GM13977 (cell line): Measurements from ENCODE around the gene NAP1L4.

Source experiments
- DNase-seq: peaks from one replicate; pipeline ENCODE4 v3.0.0; 2012; ENCODE audit warnings: low spot score
- CTCF ChIP-seq: IDR thresholded peaks from 2 replicates; pipeline ENCODE4 v1.5.1; 2012; ENCODE audit warnings: mild to moderate bottlenecking, control low read depth; ENCODE audit not compliant: insufficient read depth; ENCODE audit errors: extremely low read depth, missing control alignments
- in situ Hi-C: fragments of 300-500 bp; cut with MboI; formaldehyde crosslinking; loops from one replicate; pipeline ENCODE4 v1.12.0; 2022; ENCODE audit warnings: low sequenced_read_pairs, low pct_unique_long_range_greater_than_20kb, mixed read lengths, inconsistent platforms; ENCODE audit not compliant: unreplicated experiment

The NAP1L4 gene

GRCh38 chr11:2954263-2954662 lies 37.9 kb downstream of the NAP1L4 start:
- in situ Hi-C loops = no loop called here
- DNase-seq = no peak
- no peak for TF ChIP-seq CTCF

GRCh38 chr11:2952290-2952689 lies 39.8 kb downstream of the NAP1L4 start:
- no peak for TF ChIP-seq CTCF
- in situ Hi-C loops = no loop called here
- no peak for DNase-seq

GRCh38 chr11:2951231-2952110 lies 40.7 kb downstream of the NAP1L4 start:
- TF ChIP-seq CTCF = no peak
- DNase-seq = no peak
- in situ Hi-C loops = no loop called here

- no peak for TF ChIP-seq CTCF
- DNase-seq = no peak
- in situ Hi-C loops = no loop called here
Observed at GRCh38 chr11:2950825-2951224, 41.3 kb downstream of the NAP1L4 start.

- in situ Hi-C loops = no loop called here
- no peak for TF ChIP-seq CTCF
Observed at GRCh38 chr11:2949920-2950319, 42.2 kb downstream of the NAP1L4 start.

GRCh38 chr11:2947744-2948143 lies 44.4 kb downstream of the NAP1L4 start:
- in situ Hi-C loops = no loop called here
- no peak for DNase-seq
- TF ChIP-seq CTCF = no peak

More at GRCh38 chr11:2949920-2950319, 42.2 kb downstream of the NAP1L4 start:
- no peak for DNase-seq
